Measurements from ENCODE around the gene ASMTL. TPM values are rescaled to one million over a fixed set of nuclear protein-coding genes. Genes with fewer than 3 reads are reported as not detected.
"Not testable (repeated sequence)": the region's sequence is repeated elsewhere in the genome, so short reads cannot be mapped to it uniquely, and the experiment has no call there.

Gene ASMTL
- polyA plus RNA-seq, 3 donors = 33.2 to 42.1 (median 37.6) TPM

DNA sequence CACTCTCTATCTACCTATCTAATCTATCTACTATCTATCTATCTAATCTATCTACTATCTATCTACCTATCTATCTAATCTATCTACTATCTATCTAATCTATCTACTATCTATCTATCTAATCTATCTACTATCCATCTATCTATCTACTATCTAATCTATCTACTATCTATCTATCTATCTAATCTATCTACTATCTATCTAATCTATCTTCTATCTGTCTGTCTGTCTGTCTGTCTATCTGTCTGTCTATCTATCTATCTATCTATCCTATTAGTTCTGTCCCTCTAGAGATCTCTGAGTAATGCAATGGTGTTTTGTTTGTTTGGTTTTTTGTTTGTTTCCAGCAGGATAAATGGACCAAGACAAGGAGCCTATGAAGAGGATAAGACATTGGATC lies 9.4 kb upstream of the ASMTL start:
- DNase-seq (ENCODE audit: low read depth in 3 of 3, low spot score in 2 of 3) = no peak

DNA sequence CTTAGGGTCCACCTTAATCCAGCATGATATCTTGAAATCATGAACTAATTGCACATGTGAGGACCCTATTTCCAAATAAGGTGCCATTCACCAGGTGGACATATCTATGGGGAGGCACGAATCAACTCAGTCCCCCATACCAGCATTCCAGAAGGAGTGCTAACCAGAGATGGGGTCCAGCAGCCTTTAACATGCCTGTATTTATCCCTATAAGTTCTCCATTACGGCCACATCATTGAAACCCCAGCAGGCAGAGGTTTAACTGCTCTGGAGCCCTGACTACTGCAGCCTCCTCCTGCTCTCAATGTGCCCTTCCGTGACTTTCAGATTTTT lies 3.2 kb upstream of the ASMTL start:
- no peak for DNase-seq (ENCODE audit: low read depth in 3 of 3, low spot score in 2 of 3)

DNA sequence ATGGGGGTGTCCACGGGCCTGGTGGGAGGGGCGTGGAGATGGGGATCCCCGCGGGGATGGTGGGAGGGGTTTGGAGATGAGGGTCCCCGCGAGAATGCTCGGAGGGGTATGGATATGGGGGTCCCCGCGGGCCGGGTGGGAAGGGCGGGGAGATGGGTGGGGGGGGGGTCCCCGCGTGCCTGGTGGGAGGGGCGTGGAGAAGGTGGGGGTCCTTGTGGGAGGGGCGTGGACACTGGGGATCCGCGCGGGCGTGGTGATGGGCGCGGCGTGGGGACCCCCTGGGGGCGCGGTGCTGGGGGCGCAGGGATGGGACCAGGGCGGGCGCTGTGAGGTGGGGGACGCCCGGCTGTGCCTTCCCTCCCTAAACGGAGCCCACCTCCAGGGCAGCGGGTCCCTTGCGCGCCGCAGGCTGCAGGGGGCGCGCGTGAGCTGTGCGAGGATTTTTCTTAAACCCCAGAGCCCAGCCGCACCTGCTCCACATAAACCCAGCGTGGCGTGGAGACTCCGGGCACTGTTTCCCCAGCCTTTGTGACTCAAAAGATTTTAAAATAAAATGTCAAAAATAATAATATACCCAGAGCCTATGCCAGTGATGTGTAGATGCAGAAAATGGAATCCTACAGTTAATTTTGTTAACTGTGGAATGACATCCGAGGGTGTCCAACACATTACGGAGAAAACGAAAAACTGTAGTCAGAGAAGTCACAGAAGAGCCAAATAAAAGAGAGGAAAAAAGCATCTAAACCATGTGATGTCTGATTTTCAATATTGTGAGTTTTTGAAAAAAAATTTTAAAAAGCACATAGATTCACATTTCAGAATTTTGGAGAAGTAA lies 1.5 kb upstream of the ASMTL start:
- peak; percentile 48 to 71 (median 59) for DNase-seq (ENCODE audit: low read depth in 3 of 3, low spot score in 2 of 3)

DNA sequence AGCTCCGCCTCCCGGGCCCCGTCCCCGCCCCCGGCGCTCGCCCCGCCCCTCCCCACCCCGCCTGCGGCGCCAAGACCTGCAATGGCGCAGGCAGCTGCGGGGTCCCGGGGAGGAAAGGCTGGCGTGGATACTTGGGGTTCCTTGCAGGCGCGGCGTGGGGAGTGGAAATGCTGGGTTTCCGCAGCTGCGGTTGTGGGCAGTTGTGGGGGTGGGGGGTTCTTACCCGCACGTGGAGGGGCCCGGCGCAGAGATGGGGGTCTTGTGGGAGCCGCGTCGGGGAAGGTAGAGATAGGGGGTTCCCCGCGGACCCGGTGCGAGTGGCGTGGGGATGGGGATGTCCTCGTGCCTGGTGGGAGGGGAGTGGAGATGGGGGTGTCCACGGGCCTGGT lies 680 bp upstream of the ASMTL start:
- no peak for DNase-seq (ENCODE audit: low read depth in 3 of 3, low spot score in 2 of 3)

DNA sequence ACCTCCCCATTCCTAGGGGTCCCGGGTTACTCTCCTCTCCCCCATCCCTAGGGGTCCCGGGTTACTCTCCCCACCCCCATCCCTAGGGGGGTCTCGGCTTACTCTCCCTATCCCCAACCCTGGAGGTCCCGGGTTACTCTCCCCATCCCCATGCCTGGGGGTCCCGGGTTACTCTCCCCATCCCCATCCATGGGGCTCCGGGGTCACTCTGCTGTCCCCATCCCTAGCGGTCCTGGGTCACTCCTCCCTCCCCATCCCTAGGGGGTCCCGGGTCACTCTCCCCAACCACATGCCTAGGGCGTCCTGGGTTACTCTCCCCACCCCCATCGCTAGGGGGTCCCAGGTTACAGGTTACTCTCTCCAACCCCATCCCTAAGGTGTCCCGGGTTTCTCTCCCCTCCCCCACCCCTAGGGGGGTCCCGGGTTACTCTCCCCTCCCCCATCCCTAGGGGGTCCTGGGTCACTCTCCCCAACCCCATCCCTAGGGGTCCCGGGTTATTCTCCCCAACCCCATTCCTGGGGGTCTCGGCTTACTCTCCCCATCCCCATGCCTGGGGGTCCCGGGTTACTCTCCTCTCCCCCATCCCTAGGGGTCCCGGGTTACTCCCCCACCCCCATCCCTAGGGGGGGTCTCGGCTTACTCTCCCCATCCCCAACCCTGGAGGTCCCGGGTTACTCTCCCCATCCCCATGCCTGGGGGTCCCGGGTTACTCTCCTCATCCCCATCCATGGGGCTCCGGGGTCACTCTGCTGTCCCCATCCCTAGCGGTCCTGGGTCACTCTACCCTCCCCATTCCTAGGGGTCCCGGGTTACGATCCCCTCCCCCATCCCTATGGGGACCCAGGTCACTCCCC lies 821 bp downstream of the ASMTL start:
- no peak for DNase-seq (ENCODE audit: low read depth in 3 of 3, low spot score in 2 of 3)

DNA sequence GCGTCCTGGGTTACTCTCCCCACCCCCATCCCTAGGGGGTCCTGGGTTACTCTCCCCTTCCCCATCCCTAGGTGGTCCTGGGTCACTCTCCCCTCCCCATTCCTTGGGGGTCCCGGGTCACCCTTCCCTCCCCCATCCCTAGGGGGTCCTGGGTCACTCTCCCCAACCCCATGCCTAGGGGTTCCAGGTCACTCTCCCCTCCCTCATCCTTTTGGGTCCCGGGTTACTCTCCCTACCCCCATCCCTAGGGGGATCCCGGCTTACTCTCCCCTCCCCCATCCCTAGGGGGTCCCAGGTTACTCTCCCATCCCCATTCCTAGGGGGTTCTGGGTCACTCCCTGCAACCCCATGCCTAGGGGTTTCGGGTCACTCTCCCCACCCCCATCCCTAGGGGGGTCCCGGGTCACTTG lies 1.5 kb downstream of the ASMTL start:
- no peak for DNase-seq (ENCODE audit: low read depth in 3 of 3, low spot score in 2 of 3)

- no peak for DNase-seq (ENCODE audit: low read depth in 3 of 3, low spot score in 2 of 3)
These were observed 2.1 kb downstream of the ASMTL start for GRCh38 chrX:1450361-1451161.

- DNase-seq (ENCODE audit: low read depth in 3 of 3, low spot score in 2 of 3) = no peak
These were observed 2.9 kb downstream of the ASMTL start for GRCh38 chrX:1449823-1450149.

DNA sequence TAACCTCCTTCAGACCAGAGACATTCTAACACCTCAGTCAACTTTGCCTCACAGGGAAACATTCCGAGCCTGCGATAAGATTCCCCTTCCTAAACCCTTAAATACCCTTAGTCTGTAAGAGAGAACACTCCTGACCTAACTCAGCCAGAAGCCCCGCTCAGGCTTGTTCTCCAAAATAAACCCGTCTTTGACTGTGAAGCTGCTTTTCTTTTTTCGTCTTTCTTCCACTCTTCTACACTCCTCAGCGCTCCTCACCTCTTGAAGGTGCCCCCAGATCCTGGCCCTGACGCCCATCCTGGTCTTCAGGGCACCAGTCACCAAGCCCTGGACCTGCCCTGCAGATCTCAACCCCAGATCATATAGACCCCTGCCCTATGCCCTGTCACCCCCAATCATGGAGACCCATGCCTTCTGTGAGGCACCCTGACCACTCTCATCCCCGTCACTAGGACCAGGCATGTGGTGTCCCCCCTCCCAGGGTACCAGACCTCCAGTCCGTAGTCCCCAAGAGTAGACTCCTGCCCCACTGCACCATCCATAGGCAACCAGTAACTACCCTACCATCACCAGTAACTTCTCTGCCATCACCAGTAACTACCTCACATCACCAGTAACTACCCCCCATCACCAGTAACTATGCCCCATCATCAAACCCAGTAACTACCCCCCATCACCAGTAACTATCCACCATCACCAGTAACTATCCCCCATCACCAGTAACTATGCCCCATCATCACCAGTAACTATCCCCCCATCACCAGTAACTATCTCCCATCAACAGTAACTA lies 3.5 kb downstream of the ASMTL start:
- DNase-seq (ENCODE audit: low read depth in 3 of 3, low spot score in 2 of 3) = no peak

- not testable (repeated sequence) for DNase-seq (ENCODE audit: low read depth in 3 of 3, low spot score in 2 of 3)
These were observed 4.1 kb downstream of the ASMTL start for GRCh38 chrX:1448573-1449001.

- not testable (repeated sequence) for DNase-seq (ENCODE audit: low read depth in 3 of 3, low spot score in 2 of 3)
These were observed 4.6 kb downstream of the ASMTL start for GRCh38 chrX:1447969-1448572.

DNA sequence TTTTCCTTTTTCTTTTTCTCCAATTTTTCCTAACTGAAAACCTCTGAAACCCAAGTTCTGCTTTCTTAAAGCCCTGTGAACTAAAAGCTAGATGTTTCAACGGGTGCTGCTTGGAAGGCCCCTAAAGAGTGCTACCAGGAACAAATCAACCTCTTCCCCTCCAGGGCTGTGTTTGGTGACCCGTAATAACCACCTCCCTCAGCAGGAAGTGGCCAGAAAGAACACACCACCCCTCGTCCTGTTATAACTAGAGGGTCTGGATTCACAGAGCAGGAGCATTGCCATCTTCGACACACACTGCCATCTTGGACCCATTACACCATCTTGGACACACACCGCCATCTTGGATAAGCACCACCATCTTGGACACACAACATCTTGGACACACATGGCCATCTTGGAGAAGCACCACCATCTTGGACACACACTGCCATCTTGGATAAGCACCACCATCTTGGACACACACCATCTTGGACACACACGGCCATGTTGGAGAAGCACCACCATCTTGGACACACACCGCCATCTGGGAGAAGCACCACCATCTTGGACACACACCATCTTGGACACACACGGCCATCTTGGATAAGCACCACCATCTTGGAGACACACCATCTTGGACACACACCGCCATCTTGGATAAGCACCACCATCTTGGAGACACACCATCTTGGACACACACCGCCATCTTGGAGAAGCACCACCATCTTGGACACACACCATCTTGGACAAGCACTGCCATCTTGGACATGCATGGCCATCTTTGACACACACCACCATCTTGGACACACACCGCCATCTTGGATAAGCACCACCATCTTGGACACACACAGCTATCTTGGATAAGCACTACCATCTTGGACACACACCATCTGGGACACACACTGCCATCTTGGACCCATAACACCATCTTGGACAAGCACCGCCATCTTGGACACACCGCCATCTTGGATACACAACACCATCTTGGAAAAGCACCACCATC lies 5.4 kb downstream of the ASMTL start:
- DNase-seq (ENCODE audit: low read depth in 3 of 3, low spot score in 2 of 3) = not testable (repeated sequence)

DNA sequence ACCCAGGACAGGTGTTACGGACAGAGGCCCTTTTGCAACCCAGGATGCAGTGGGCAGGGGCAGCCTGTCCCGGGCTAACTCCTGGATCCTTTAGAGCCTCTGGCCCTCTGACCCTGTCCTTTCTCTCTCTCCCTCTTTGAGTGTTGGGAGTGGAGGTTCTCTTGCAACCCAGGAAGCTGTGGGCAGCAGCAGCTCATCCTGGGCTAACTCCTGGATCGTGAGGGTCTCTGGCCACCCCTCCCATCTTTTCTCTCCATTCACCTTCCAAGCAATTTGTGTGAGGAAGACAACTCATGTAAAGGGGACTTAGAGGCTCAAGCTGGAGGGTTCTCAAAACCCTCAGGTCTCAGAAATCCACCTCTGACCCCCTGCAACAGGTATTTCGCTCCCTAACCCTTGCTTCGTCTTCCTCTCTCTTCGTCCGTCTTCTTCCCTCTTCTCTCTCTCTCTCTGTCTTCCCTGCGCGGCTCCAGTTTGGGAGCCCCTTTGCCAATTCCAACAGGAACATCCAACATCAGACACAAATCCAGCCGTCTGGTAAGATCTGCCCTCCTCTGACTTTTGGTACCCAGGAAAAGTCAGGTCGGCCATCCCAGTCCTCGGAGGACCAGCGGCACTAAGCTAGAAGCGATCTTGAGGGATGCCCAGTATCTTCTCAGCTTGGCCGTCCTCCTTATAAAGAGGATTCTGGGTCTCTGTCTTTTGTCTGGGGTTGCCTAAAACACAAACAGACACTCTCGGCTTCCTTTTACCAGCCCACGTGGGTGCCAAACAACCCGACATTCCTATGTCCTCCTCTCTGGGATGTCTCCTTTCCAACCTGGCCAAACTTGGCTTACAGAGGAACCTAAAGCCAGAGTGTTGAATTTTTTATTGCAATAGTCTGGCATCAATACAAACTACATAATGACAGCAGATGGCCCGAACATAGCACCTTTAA lies 7.9 kb downstream of the ASMTL start:
- DNase-seq (ENCODE audit: low read depth in 3 of 3, low spot score in 2 of 3) = no peak

DNA sequence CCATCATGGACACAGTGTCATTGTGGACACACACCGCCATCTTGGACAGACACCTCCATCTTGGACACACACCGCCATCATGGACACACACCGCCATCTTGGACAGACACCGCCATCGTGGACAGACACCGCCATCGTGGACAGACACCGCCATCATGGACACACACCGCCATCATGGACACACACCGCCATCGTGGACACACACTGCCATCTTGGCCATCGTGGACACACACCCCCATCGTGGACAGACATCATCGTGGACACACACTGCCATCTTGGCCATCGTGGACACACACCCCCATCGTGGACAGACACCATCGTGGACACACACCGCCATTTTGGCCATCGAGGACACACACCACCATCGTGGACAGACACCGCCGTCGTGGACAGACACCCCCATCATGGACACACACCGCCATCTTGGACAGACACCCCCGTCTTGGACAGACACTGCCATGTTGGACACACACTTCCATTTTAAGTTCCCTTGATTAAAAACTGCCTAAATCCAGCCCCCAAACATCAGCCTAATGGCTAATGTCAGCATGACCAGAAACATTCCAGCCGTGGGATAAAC lies 9.1 kb downstream of the ASMTL start:
- no peak for DNase-seq (ENCODE audit: low read depth in 3 of 3, low spot score in 2 of 3)

DNA sequence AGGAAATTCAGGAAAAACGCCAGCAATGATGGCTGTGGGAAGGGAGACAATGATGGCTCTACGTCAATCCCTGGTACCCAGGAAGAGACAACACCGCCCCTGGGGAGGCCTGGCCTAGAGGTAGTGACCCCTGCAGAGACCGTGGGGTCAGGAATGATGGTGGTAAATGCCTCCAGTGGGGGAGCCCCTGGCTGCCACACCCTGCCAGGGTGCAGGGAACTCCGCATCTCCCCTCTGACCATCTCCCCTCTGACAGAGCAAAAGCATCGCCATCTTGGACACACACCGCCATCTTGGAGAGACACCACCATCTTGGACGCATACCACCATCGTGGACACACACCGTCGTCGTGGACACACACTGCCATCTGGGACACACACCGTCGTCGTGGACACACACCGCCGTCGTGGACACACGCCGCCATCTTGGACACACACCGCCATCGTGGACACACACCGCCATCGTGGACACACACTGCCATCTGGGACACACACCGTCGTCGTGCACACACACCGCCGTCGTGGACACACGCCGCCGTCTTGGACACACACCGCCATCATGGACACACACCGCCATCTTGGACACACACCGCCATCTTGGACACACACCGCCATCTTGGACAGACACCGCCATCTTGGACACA lies 9.9 kb downstream of the ASMTL start:
- DNase-seq (ENCODE audit: low read depth in 3 of 3, low spot score in 2 of 3) = no peak

DNA sequence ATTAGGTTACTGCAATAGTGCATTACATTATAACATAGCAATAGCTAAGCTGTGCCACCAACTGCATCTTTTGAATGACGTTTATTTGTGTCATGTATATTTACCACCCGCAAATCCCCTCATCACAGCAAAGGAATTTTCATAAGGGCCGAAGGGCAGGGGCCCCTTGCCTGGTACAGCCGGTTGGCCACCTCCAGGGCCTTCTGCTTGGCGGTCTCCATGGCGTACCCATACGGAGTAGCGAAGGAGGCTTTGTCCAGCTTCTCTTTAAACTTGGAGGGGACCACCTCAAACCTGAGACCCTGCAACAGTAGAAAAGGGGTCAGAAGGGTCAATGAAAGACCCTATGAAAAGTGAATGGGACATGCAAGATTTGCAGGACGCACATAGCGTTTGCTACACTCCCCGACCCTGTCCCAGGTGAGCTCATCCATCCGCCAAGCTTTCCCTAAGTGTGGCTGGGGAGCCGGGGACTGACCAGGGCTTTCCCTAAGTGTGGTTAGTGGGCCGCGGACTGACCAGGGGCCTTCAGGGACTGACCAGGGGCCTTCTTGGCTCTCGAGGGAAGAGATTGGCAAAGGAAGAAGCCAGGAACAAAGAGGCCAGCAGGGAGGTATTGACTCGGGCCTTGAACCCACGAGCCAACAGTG lies 10.6 kb downstream of the ASMTL start:
- no peak for DNase-seq (ENCODE audit: low read depth in 3 of 3, low spot score in 2 of 3)
